ENCODE data around the gene OR2H2.

Gene OR2H2

DNA sequence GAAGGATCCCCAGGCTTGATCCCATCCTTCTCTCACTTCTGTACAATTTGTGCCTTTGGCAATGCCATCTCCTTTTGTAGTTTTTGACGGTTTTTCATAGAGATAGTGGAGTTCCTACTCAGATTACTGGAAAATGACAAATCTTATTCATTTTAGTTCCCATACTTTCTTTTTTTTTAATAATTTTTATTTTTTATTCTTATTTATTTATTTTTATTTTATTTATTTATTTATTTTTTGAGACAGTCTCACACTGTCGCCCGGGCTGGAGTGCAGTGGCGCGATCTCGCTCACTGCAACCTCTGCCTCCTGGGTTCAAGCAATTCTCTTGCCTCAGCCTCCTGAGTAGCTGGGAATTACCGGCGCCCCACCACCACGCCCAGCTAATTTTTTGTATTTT lies 52.3 kb downstream of the OR2H2 start:
- no peak overlapping the region for H3K27ac ChIP-seq (ENCODE audit: low read depth, low read length)
- no peak for TF ChIP-seq EZH2phosphoT487 (IDR thresholded peaks at IDR 0.05; ENCODE audit: borderline replicate concordance, low read length)
- TF ChIP-seq, protein P1, sequence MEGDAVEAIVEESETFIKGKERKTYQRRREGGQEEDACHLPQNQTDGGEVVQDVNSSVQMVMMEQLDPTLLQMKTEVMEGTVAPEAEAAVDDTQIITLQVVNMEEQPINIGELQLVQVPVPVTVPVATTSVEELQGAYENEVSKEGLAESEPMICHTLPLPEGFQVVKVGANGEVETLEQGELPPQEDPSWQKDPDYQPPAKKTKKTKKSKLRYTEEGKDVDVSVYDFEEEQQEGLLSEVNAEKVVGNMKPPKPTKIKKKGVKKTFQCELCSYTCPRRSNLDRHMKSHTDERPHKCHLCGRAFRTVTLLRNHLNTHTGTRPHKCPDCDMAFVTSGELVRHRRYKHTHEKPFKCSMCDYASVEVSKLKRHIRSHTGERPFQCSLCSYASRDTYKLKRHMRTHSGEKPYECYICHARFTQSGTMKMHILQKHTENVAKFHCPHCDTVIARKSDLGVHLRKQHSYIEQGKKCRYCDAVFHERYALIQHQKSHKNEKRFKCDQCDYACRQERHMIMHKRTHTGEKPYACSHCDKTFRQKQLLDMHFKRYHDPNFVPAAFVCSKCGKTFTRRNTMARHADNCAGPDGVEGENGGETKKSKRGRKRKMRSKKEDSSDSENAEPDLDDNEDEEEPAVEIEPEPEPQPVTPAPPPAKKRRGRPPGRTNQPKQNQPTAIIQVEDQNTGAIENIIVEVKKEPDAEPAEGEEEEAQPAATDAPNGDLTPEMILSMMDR (IDR thresholded peaks at IDR 0.05; ENCODE audit: low read depth, low read length, poor library complexity, severe bottlenecking) = no peak

More for the DNA sequence above, 52.3 kb downstream of the OR2H2 start:
- Histone ChIP-seq H4K20me1 (ENCODE audit: control insufficient read depth, insufficient read depth, low read depth, low read length) (no peaks in the 10 kb centered on the region), H3K9me3 (ENCODE audit: control insufficient read depth, insufficient read depth, low read length) (no peaks in the 10 kb centered on the region), H3K9me2 (replicated peaks; ENCODE audit: control insufficient read depth, low read length) (no peaks in the 10 kb centered on the region), H3F3A (ENCODE audit: control insufficient read depth, insufficient read depth) (peaks cover 13% of the 10 kb centered on the region), H3K4me3 (ENCODE audit: low read length) (no peak overlapping the region), H3K4me1 (ENCODE audit: control insufficient read depth, low read length) (peaks cover 22% of the 10 kb centered on the region), H3K79me2 (ENCODE audit: control insufficient read depth, low read length) (no peaks in the 10 kb centered on the region), H3K4me2 (ENCODE audit: low read length) (no peak overlapping the region), H3K27me3 (ENCODE audit: control insufficient read depth, low read length) (no peaks in the 10 kb centered on the region), H3K36me3 (ENCODE audit: control insufficient read depth, low read length) (no peaks in the 10 kb centered on the region)
